ENCODE measurements around the gene CMC2.

DNA sequence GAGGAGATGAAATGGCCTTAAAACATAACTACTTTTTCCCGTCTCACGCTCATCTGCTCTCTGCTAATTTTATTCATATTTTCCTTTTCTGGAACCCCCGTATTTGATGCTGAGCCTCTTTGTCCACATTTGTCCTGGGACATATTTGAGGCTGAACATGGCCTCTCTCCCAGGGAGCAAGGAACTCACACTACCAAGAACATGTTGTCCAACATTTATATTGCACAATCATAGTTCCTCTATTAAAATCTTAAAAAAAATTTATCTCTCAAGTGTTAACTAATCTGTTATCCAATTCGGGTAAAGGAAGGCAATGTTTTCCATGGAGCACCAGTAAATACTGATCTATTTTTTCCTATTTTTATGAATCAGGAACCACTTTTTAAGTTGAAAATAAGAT lies 60.2 kb downstream of the CMC2 start:
- no peak for TF ChIP-seq EP300 (IDR thresholded peaks at IDR 0.05)
- TF ChIP-seq CTCF (IDR thresholded peaks at IDR 0.05): no peak
- TF ChIP-seq POLR2AphosphoS5 (IDR thresholded peaks at IDR 0.05): no peak

Data from esophagus muscularis mucosa (tissue), 4 donors.